ENCODE measurements around the gene SLC9A7.

Gene SLC9A7

GRCh38 chrX:46573331-46573891, 185.5 kb downstream of the SLC9A7 start, which contains the start of gene CHST7:
Gene CHST7, plus strand, starts transcription at chrX:46573765. Its CDS starts 167 bp downstream, at chrX:46573932.
- DNase-seq (ENCODE audit: low read depth) = no peak

GRCh38 chrX:46572340-46572936, 186.5 kb downstream of the SLC9A7 start:
- DNase-seq (ENCODE audit: low read depth) = no peak

GRCh38 chrX:46571423-46572339, 187.2 kb downstream of the SLC9A7 start:
- DNase-seq (ENCODE audit: low read depth) = no peak

- DNase-seq (ENCODE audit: low read depth) = no peak
These were observed 189.3 kb downstream of the SLC9A7 start for GRCh38 chrX:46569621-46570020.

GRCh38 chrX:46567388-46567787, 191.5 kb downstream of the SLC9A7 start:
- no peak for DNase-seq (ENCODE audit: low read depth)

GRCh38 chrX:46561824-46562657, 196.9 kb downstream of the SLC9A7 start:
- DNase-seq (ENCODE audit: low read depth) = no peak

GRCh38 chrX:46559062-46559461, 199.9 kb downstream of the SLC9A7 start:
- no peak for DNase-seq (ENCODE audit: low read depth)

GRCh38 chrX:46554942-46555341, 204.0 kb downstream of the SLC9A7 start:
- no peak for DNase-seq (ENCODE audit: low read depth)

- no peak for DNase-seq (ENCODE audit: low read depth)
These were observed 205.0 kb downstream of the SLC9A7 start for GRCh38 chrX:46553935-46554334.

- DNase-seq (ENCODE audit: low read depth) = no peak
These were observed 207.3 kb downstream of the SLC9A7 start for GRCh38 chrX:46551494-46552128.

- DNase-seq (ENCODE audit: low read depth) = no peak
These were observed 209.0 kb downstream of the SLC9A7 start for GRCh38 chrX:46549914-46550313.
